ENCODE results near the gene DNAH3.

DNAH3 gene

DNA sequence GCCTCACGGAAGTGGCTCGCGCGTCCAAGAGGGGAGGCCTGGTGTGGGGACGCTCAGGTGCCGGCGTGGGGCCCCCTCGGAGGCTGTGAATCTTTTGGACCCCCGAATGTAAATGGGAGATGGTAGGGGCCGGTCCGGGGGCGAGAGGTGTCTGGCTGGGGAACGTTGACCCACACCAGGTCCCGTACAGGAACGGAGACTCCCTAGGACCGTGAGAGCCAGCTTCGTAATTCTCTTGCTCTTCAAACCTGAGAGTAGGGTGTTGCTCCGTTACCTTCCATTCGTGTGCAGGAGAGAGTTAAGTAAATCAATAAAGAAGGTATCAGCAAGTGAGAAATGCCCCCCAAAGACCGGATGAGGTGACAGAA lies 249.6 kb downstream of the DNAH3 start:
- DNase-seq: no peak

DNA sequence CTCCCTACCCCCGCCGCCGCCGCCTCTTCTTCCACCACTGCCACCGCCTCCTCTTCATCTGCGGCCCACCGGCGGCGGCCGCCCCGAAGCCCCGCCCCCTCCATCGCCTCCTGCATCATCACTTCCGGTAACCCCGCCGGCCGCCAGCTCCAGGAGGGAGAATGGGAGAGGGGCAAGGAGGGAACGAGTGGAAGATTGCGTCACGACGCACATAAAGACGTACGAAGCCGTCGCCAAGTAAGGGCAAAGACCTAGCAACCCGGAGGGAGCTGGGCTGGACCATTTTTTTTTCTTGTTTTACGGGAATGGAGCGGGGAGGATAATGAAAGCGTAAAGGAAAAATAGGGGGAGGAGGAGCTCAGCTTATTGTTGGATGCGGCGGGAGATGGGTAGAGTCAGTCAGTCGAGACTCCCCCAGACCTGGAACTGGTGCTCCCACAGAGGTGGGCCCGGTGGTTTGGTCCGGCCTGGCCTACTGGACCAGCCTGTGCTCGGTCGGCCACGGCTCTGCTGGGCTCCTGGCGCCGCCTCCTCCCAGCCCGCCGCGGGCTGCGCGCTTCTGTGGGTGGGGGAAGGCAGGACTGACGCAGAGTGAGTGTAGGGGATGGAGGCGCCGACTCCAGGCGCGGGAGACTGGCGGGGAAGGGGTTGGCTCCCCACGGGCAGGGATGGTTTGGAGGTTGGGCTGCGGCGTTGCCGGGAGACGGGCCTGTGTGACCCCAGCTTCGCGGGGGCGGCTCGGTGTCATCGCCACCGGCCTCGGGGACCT lies 250.2 kb downstream of the DNAH3 start, which contains the start of the genes DCUN1D3 and LYRM1:
Gene DCUN1D3, minus strand, starts transcription at position 60 of the 769 bp plus-strand sequence. CDS start 37,820 bp downstream, outside the sequence.
Gene LYRM1, plus strand, starts transcription at position 473 of the 769 bp plus-strand sequence. CDS start 14,785 bp downstream, outside the sequence.
- DNase-seq: peak; percentile 99

DNA sequence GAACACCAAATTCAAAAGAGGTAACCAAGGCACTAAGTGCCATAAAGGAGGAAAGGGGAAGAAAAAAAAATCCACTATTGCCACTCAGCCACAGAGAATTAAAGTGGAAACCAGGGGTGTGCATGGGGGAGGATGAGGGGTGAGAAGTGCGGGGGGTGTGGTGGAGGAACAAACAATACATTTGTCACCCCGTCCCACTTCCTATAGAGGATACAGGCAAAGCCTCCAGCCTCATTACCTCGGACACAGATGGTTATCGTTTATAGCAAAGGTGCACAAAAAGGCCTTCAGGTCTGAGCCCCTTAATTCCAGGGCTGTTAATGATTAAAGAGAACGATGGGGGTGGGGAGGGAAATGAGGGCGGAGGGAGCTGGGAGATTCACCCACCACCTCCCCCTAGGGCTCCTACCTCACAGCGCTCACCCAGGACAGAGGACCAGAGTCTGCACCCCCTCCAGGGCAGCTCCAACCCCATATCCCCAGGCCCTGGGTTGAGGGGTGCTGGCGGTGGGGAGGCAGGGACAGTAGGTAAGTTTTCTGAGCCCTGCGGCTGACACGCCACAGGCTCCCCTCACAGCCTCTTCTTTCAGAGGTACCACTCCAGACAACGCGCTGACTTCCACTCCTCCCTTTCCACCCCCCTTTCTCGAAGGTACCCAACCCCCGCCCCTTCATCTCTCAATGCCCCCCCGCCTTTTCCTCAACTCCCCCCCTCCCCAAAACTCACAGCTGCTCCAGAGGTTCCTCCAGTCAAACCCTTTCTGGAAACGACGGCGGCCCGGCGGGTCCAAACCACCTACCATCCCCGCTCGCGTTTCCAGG lies 251.0 kb downstream of the DNAH3 start:
- DNase-seq: no peak

GRCh38 chr16:20899071-20899470 lies 251.6 kb downstream of the DNAH3 start:
- DNase-seq: peak; percentile 85

DNA sequence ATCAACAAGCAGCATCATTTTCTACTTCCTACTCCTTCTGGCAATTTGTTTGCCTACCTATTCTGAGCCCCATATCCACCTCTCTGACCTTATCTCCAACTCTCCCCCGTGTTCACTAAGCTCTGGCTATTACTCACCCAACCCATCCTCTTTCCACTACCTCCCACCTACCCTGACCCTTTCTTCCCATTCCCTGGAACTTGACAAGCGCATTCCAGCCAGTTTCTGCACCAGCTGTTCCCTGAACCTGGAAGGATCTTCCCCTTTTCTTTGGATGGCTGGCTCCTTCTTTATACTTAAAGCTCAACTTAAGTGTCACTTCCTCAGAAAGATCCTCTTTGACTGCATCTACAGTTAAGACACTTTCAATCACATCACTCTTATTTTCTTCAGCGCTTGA lies 252.7 kb downstream of the DNAH3 start:
- no peak for DNase-seq

DNA sequence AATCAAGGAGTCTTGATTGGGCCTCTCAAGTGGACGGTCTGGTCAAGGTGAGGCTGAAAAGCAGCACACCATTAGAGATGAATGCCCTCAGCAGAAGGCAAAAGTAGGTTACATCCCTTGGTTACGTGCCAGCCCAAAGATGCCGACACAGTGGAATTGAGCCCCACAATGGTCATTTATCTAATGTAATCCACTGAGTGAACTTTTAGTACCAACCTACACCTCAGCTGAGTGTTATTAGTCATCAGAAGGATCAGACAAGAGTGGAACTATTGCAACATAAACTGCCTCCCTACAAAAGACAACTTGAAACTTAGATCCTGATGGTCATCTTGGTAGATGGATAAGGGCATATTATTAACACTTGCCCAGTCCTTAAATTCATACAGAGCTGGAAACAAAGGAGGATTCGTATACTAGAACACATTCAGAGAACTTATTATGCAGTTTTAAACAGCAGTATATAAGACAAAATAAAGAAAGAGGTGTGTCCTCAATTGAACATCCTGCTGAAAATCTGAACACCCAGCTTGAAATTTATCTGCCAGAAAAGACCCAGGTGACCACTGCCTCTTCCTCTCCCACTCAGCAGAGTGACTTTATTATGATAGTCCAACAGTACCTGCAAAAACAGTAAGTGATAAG lies 253.3 kb downstream of the DNAH3 start:
- peak; percentile 28 for DNase-seq

- no peak for DNase-seq
Measured at GRCh38 chr16:20894388-20894787, 256.3 kb downstream of the DNAH3 start.

- DNase-seq: no peak
Measured at GRCh38 chr16:20889625-20890275, 260.9 kb downstream of the DNAH3 start.

- DNase-seq: no peak
Measured at GRCh38 chr16:20887207-20887606, 263.4 kb downstream of the DNAH3 start.

DNA sequence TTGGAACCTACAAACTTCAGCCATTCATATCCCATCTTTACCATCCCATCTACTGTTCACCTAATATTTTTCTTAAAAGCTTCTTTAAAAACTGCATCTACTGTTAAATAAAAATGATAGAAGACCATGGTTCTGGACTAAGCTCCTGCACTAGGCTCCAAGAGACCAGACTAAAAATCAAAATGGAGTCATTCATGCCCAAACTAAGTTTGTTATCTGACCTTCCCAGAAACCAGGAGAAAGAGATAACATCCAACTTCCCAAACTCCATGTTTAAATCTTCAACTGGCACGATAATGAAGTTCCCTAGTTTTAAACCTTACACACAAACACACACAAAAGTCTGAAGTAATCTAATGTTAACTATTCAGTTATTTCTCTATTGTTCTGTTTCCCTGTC lies 264.3 kb downstream of the DNAH3 start:
- no peak for DNase-seq

DNA sequence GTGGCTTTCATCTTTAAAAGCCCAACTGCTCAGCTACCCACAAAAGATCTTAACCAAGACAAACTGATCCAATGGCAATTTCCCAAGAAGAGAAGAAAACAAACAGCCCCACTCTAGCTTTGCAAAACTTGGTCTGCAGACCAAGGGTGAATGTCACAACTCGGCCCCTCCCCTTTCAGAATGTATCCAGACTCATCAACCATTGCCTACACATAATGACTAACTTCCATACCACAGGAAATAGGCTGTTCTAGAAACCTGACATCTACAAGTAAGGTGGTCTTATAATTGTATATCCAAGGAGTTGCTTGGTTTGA lies 266.4 kb downstream of the DNAH3 start:
- DNase-seq: peak; percentile 81

GRCh38 chr16:20883554-20884239 lies 266.9 kb downstream of the DNAH3 start:
- DNase-seq: no peak
